AG09309 (cell line): ENCODE results near the gene TTLL11.

Experiments used
- DNase-seq: peaks from one replicate; pipeline ENCODE4 v3.0.0-alpha.2; 2010; ENCODE audit warnings: low read depth
- H3K4me3 ChIP-seq: 2 replicates; pipeline ENCODE4 v1.5.1; 2011; ENCODE audit warnings: mild to moderate bottlenecking, low read depth, low read length, moderate library complexity; ENCODE audit not compliant: control insufficient read depth
- CTCF ChIP-seq: IDR thresholded peaks from 2 replicates; pipeline ENCODE4 v1.5.1; 2011; ENCODE audit warnings: mild to moderate bottlenecking, low read depth, low read length, inconsistent platforms; ENCODE audit not compliant: insufficient read depth, control insufficient read depth; ENCODE audit errors: missing control alignments

Gene TTLL11

GRCh38 chr9:121938621-121939020 is 154.5 kb downstream of the TTLL11 start:
- no peak for DNase-seq
- no peak for TF ChIP-seq CTCF
- H3K4me3 ChIP-seq = no peak overlapping the region

GRCh38 chr9:121937240-121937639 is 155.9 kb downstream of the TTLL11 start:
- no peak for DNase-seq
- no peak for TF ChIP-seq CTCF
- H3K4me3 ChIP-seq = no peak overlapping the region

- TF ChIP-seq CTCF = no peak
- H3K4me3 ChIP-seq = no peak overlapping the region
- DNase-seq = no peak
Observed at GRCh38 chr9:121935739-121936138, 157.4 kb downstream of the TTLL11 start.

GRCh38 chr9:121930956-121931355 is 162.2 kb downstream of the TTLL11 start:
- TF ChIP-seq CTCF = no peak
- no peak overlapping the region for H3K4me3 ChIP-seq
- DNase-seq = no peak

GRCh38 chr9:121929893-121930875 is 162.9 kb downstream of the TTLL11 start:
- TF ChIP-seq CTCF = no peak
- no peak for DNase-seq
- H3K4me3 ChIP-seq = no peak overlapping the region

- no peak for DNase-seq
- no peak overlapping the region for H3K4me3 ChIP-seq
- no peak for TF ChIP-seq CTCF
Observed at GRCh38 chr9:121927636-121928035, 165.5 kb downstream of the TTLL11 start.

GRCh38 chr9:121927081-121927480 is 166.0 kb downstream of the TTLL11 start:
- H3K4me3 ChIP-seq = no peak overlapping the region
- TF ChIP-seq CTCF = no peak
- DNase-seq = no peak
